GM12891 (cell line): ENCODE measurements around the gene TSFM.

Source experiments
- DNase-seq: peaks from one replicate; pipeline ENCODE4 v3.0.0; 2011; ENCODE audit warnings: low spot score; ENCODE audit not compliant: insufficient read length
- FAIRE-seq: peaks from 2 replicates; lab custom pipeline; 2011; peaks lifted over from hg19 to GRCh38; lab: Jason Lieb, UNC
- PAX5 ChIP-seq: IDR thresholded peaks from 2 replicates; pipeline ENCODE4 v1.6.1; 2011; ENCODE audit warnings: low read length, moderate library complexity, mild to moderate bottlenecking; ENCODE audit not compliant: insufficient read depth, severe bottlenecking
- POLR2A ChIP-seq: IDR thresholded peaks from 2 replicates; pipeline ENCODE4 v1.6.1; 2011; ENCODE audit warnings: low read depth, low read length, control low read depth
- POLR2AphosphoS5 ChIP-seq: IDR thresholded peaks from 2 replicates; pipeline ENCODE4 v1.6.1; 2011; ENCODE audit warnings: low read depth, low read length, control low read depth
- POU2F2 ChIP-seq: IDR thresholded peaks from 2 replicates; pipeline ENCODE4 v1.6.1; 2011; ENCODE audit warnings: low read depth, mild to moderate bottlenecking, control low read depth, low read length, moderate library complexity
- SPI1 ChIP-seq: IDR thresholded peaks from 2 replicates; pipeline ENCODE4 v1.6.1; 2011; ENCODE audit warnings: low read depth, low read length, control low read depth
- TAF1 ChIP-seq: IDR thresholded peaks from 2 replicates; pipeline ENCODE4 v1.6.1; 2011; ENCODE audit warnings: low read depth, low read length, control low read depth

TSFM gene

GRCh38 chr12:57844709-57845477 lies 62.3 kb downstream of the TSFM start:
- FAIRE-seq (peak; percentile 81), DNase-seq (peak; percentile 49)
- TF ChIP-seq POLR2AphosphoS5 (no peak), POLR2A (0 out of 2 replicates have a peak, but pooled peaks have one; percentile 14), PAX5 (no peak), SPI1 (no peak)

DNA sequence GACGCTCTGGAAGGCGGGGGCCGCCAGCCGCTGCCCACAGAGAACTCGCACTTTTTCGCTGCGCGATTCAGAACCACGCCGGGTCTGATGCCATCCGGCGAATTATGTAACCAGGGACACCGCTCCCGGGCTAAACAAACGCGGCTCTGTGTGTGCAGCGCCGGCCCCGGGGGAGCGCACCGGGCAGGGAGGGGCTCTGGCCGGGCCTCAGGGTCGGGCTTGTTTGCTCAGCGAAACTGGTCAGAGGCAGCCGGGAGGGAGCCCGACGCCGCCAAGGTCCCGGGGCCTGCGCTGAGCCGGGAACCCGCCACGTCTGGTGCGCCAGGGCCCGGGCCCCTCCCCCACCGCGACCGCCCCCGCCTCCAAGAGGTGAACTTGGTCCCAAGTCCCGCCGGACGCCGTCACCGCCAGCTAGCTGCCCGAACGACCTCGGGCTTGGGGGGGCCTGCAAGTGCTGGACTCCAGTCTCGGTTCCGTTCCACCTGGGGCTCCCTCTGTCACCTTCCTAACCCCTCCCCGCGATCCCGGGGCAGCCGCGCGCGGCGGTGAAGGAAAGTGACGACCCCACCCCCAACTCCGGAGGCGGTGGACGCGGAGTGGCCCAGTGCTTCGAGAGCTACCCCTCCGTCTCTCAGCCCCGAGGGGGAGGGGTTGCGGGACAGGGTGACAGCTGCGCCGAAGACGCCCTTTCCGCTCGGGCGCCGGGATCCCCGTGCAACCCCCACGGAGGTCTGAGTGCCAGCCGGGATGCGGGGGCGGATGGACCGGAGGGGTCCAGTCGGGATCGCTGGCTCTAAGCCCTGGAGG lies 63.1 kb downstream of the TSFM start:
- TF ChIP-seq SPI1 = no peak
- TF ChIP-seq PAX5 = no peak
- 0 out of 2 replicates have a peak, but pooled peaks have one; percentile 6 for TF ChIP-seq POU2F2
- TF ChIP-seq POLR2A = peak; percentile 31; the same call in 1 of the 2 replicates
- peak; percentile 44; the same call in 1 of the 2 replicates for TF ChIP-seq POLR2AphosphoS5
- no peak for TF ChIP-seq TAF1
- DNase-seq (peak; percentile 59), FAIRE-seq (peak; percentile 61)

GRCh38 chr12:57846285-57846576 lies 63.6 kb downstream of the TSFM start:
- no peak for TF ChIP-seq POLR2AphosphoS5
- TF ChIP-seq SPI1 = no peak
- TF ChIP-seq POU2F2 = no peak
- TF ChIP-seq PAX5 = no peak
- no peak for TF ChIP-seq POLR2A
- TF ChIP-seq TAF1 = no peak
- no peak for FAIRE-seq
- no peak for DNase-seq

DNA sequence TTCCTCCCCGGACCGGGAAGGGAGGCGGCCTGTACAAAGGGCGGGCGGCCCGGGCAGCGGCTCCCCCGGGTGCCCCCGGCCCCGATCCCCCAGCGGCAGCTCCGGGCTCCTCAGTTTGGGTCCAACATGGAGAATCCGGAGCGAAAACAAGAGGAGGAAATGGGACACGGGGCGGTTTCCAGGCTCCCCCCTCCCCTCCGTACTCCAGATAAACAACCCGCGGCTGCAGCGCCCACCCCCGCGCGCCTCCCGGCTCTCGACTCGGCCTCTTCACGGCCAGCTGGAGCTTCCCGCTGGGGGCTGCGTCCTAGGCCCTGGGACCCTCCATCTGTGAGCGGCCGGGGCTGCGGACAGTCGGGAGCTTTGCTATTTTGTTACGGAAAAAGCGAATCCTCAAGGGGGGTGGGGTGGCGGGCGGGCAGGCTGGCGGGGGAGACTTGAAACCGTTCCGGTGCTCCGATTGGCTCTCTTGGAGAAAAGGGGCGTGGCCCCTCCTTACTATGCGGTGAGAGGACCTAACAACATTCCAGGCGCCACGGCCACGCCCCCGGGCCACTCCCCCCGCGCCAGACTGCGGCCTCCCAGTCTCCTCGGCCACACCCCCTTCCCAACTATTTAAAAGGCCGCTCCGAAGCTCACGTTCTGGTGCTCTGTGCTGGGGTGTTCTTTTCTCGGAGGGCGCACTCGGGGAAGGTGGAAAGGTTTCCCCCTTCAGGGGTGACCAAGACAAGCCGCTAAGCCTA lies 64.2 kb downstream of the TSFM start, which contains the start of gene CTDSP2:
Gene CTDSP2, minus strand, starts transcription at position 153 of the 743 bp plus-strand sequence. CDS start 294 bp downstream, outside the sequence.
- DNase-seq (peak; percentile 88), FAIRE-seq (peak; percentile 85)
- TF ChIP-seq SPI1 = peak; percentile 62
- TF ChIP-seq TAF1 = no peak
- TF ChIP-seq POLR2AphosphoS5 = no peak
- no peak for TF ChIP-seq PAX5
- 0 out of 2 replicates have a peak, but pooled peaks have one; percentile 29 for TF ChIP-seq POU2F2
- TF ChIP-seq POLR2A = no peak
